Measurements from ENCODE around the gene SUN2. TPM values are rescaled to one million over a fixed set of nuclear protein-coding genes. Genes with fewer than 3 reads are reported as not detected.

SUN2 gene
- total RNA-seq, 1 donor from 2014 or later: 258 TPM

GRCh38 chr22:38762551-38762983 lies 6.8 kb upstream of the SUN2 start:
- Histone ChIP-seq H3K36me3 (no peaks in the 10 kb centered on the region), H3K9me3 (no peaks in the 10 kb centered on the region), H3K27ac (no peak overlapping the region), H3K4me1 (no peaks in the 10 kb centered on the region), H3K4me3 (no peak overlapping the region), H3K27me3 (no peaks in the 10 kb centered on the region)
- TF ChIP-seq CTCF (IDR thresholded peaks at IDR 0.05) (no peak), POLR2A (IDR thresholded peaks at IDR 0.05) (no peak), POLR2AphosphoS5 (IDR thresholded peaks at IDR 0.05; ENCODE audit: insufficient read depth in 1 of 2, low read depth in 1 of 2) (no peak)
- intact Hi-C loops (cut with DNase I): loop anchor here (10.0 kb wide), 1 partner anchor 102 kb away; no protein-coding TSS in a partner anchor
- DNase-seq (ENCODE audit: extremely low spot score in 2 of 2): no peak

- H3K36me3 ChIP-seq: no peaks in the 10 kb centered on the region
- TF ChIP-seq POLR2A (IDR thresholded peaks at IDR 0.05) (no peak), CTCF (IDR thresholded peaks at IDR 0.05) (no peak), POLR2AphosphoS5 (IDR thresholded peaks at IDR 0.05; ENCODE audit: insufficient read depth in 1 of 2, low read depth in 1 of 2) (no peak)
- no peak overlapping the region for H3K4me3 ChIP-seq
- H3K9me3 ChIP-seq: no peaks in the 10 kb centered on the region
- intact Hi-C loops (cut with DNase I): loop anchor here (10.0 kb wide), 1 partner anchor 103 kb away; no protein-coding TSS in a partner anchor
- H3K27ac ChIP-seq: no peak overlapping the region
- H3K4me1 ChIP-seq: peaks cover 3% of the 10 kb centered on the region
- no peak for DNase-seq (ENCODE audit: extremely low spot score in 2 of 2)
- H3K27me3 ChIP-seq: no peaks in the 10 kb centered on the region
Observed at GRCh38 chr22:38761202-38762162, 5.7 kb upstream of the SUN2 start.

GRCh38 chr22:38760477-38761201 lies 4.8 kb upstream of the SUN2 start:
- TF ChIP-seq POLR2AphosphoS5 (IDR thresholded peaks at IDR 0.05; ENCODE audit: insufficient read depth in 1 of 2, low read depth in 1 of 2) (no peak), CTCF (IDR thresholded peaks at IDR 0.05) (no peak), POLR2A (IDR thresholded peaks at IDR 0.05) (no peak)
- no peaks in the 10 kb centered on the region for H3K36me3 ChIP-seq
- H3K4me1 ChIP-seq: peaks cover 8% of the 10 kb centered on the region
- H3K4me3 ChIP-seq: no peak overlapping the region
- no peak overlapping the region for H3K27ac ChIP-seq
- no peaks in the 10 kb centered on the region for H3K9me3 ChIP-seq
- DNase-seq (ENCODE audit: extremely low spot score in 2 of 2): no peak
- H3K27me3 ChIP-seq: no peaks in the 10 kb centered on the region
- intact Hi-C loops (cut with DNase I): loop anchor here (10.0 kb wide), 1 partner anchor 104 kb away; no protein-coding TSS in a partner anchor

- H3K27me3 ChIP-seq: no peaks in the 10 kb centered on the region
- TF ChIP-seq POLR2A (IDR thresholded peaks at IDR 0.05) (no peak), CTCF (IDR thresholded peaks at IDR 0.05) (no peak), POLR2AphosphoS5 (IDR thresholded peaks at IDR 0.05; ENCODE audit: insufficient read depth in 1 of 2, low read depth in 1 of 2) (no peak)
- H3K4me3 ChIP-seq: no peak overlapping the region
- intact Hi-C loops (cut with DNase I): no loop called here
- peaks cover 17% of the 10 kb centered on the region for H3K4me1 ChIP-seq
- no peak for DNase-seq (ENCODE audit: extremely low spot score in 2 of 2)
- no peak overlapping the region for H3K27ac ChIP-seq
- no peaks in the 10 kb centered on the region for H3K9me3 ChIP-seq
- H3K36me3 ChIP-seq: no peaks in the 10 kb centered on the region
Observed at GRCh38 chr22:38759005-38759404, 3.2 kb upstream of the SUN2 start.
